Measurements from ENCODE around the gene HS6ST1. TPM values are rescaled to one million over a fixed set of nuclear protein-coding genes. Genes with fewer than 3 reads are reported as not detected.
"Not testable (repeated sequence)": the region's sequence is repeated elsewhere in the genome, so short reads cannot be mapped to it uniquely, and the experiment has no call there.

Gene HS6ST1
- polyA plus RNA-seq, 3 donors: 63.5 to 96.3 (median 92.1) TPM

DNA sequence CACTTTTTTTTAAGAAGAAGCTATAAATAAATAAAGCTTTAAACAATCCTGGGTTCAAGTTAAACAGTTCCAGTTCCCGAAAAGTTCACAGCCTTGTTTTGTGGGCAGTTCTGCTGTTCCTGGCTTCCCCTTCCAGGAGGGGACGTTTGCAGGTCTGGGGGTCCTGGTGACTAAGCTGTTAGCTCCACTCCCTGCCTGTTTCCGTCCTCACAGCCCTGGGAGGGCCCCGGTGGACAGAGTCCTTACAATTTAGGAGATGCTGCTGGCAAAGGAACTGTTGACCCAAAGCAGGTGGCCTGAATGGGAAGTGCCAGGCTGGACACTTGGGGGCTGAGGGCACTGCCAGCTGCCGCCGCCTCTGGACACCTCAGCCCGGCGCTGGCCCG lies 53.1 kb downstream of the HS6ST1 start:
- DNase-seq (ENCODE audit: extremely low read depth in 1 of 11, low read depth in 9 of 11, low spot score in 4 of 11): not testable (repeated sequence)

DNA sequence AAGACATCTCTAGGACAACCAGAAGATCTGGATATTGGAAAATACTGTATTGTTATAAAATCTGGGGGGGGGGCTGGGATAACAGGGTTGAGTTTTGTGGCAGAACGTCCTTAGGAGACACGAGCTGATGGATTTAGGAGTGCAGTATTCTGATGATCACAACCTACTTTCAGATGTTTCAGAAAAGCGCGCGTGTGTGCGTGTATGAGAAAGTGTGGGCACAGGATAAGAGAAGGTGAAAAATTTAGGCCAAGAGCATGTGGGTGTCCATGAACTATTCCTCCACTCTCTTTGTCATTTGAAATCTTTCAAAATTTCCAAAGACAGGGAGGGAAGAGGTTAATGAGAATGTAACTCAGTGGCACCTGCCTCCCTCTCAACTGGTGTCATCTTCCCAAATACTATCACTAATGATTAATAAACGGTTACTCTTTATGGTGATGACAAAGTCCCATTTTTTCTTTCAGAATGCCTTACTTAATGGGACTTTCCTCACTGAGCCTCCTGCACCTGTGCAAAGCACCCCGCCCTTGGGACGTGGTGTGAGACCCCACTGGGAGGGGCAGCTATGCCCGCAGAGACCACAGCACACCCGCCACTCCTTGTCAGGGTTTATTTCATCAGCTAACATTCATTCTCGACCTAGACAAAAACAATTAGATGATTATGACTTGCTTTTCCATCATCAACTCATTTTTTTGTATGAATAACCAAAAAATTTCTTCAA lies 53.6 kb downstream of the HS6ST1 start:
- DNase-seq (ENCODE audit: extremely low read depth in 1 of 11, low read depth in 9 of 11, low spot score in 4 of 11): no peak

DNA sequence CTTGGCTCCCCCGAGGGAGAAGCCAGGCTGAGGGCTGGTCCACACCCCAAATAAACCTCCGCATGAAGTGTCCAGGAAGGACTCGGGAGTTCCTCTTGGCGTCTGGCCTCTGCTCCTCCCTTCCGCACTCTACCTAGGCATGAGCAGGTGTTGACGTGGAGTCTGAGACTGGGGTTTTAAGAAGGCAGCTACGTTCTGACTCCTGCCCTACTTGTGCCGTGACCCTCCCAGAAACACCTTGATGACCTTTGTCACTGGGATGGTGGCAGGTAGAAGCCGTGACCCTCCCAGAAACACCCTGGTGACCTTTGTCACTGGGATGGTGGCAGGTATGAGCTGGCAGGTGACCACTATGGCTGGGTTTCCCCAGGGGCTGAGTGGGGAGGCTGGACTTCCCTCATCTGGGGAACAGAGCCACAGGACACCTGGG lies 54.8 kb downstream of the HS6ST1 start:
- DNase-seq (ENCODE audit: extremely low read depth in 1 of 11, low read depth in 9 of 11, low spot score in 4 of 11): no peak

DNA sequence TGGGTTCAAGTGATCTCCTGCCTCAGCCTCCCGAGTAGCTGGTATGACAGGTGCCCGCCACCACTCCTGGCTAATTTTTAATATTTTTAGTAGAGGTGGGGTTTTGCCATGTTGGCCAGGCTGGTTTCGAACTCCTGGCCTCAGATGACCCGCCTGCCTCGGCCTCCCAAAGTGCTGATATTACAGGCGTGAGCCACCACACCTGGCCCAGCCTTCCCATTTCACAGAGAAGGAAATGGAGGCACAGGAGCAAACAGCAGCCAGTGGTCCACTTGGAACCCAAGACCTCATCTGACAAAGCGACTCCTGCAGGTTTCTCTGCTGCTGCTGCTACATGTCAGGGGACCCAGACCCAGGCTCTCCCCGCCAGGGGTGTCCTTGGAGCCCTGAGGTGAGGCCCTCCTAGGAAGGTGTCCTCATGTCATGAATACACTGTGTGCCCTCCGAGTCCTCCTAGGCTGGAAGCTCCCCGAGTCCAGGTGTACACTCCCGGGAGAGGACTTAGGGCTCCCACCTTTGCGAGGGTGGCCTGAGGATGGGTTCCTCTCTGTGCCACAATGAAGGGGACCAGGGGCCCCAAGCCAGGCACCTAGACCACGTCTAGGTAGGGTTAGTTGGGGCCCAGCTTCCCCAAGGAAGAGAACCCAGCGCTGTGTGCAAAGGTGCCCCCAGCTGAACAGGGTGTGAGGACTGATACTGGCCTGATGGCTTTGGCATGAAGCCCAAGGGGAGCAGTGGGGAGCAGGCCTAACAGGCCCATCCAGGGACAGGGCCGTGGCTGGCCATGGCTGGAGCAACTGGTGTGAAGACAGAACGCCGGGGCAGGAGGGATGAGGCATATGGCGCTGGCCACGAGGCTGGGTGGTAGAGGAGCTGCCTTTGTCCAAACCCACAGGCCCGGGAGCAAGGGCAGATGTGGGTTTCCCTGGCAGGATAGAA lies 56.1 kb downstream of the HS6ST1 start:
- no peak for DNase-seq (ENCODE audit: extremely low read depth in 1 of 11, low read depth in 9 of 11, low spot score in 4 of 11)

DNA sequence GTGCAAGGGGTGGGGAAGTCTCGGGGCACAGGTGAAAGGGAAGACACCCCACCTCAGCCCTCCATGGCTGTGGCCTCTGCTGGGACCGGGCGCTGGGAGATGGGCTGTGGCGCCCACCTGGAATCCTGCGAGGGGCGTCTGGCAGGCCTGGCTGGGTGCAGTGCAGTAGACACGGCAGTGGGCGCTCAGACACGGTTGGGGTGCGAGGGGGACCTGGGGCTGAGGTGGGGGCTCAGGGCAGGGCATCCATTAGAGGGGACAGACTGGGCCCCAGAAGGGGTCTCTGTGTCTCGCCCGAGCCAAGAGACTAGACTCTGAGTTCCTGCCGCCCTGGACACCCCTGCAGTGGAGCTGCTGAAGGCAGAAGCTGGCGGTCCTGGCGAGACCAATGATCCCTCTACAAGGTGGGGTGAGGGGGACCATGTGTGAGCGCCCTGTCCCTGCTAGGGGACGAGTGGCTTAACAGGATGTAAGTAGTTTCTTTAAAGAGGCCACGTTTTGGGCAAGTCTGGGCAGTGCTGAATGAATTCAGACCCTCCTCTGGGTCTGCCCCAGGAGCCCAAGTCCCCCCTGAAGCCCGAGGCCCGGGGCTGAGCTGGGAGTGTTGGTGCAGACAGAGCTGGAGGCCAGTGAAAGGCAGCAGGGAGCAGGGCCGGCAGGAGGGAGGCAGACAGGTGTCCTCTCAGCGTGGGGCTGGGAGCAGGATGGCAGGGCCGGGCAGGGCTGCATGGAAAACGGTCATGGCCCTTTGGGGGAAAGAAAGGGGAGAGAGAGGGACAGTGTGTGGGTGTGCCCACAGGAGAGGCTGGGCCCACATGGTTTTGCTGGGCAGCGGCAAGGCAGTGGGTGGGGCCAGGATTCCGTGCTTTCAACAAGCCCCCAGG lies 57.2 kb downstream of the HS6ST1 start:
- DNase-seq (ENCODE audit: extremely low read depth in 1 of 11, low read depth in 9 of 11, low spot score in 4 of 11): no peak

DNA sequence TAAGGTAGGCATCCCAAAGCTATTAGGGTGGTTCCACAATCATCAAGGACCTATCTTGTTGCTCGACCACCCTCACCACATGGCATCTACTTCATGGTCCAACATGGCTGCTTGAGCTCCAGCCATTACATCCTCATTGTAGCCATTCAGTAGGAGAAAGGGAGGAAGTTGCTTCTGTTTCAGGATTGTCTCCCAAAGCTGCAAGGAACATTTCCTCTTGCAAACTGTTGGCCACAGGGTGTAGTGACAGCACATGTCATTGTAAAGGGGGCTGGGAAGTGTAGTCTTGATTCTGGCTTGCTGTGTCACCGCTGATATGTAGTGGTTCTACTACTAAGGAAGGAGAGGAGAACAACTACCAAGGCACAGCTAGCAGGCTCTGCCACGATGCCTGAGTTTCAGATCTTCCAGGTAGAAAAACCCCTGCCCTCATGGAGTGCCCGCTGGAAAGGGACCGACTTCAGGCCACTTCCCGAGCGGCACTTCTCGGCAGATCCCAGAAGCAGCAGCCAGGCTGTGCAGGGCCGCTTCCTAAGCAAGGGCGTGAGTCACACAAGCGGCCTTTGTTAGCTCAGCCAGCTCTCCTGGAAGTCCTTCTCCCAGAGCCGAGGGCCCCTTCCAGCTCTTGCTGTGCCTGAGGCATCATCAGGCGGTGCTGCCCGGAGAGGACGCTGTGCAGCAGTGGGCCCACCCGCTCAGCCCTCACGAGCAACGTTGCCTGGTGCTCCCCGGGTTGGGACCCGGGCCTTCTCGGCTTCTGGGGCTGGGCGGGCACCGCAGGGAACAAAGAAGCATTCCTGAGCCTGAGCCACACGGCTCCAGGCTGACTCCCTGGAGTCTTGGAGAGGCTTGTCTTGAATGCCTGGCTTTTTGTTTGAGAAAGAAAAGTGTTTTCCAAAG lies 58.2 kb downstream of the HS6ST1 start:
- no peak for DNase-seq (ENCODE audit: extremely low read depth in 1 of 11, low read depth in 9 of 11, low spot score in 4 of 11)

DNA sequence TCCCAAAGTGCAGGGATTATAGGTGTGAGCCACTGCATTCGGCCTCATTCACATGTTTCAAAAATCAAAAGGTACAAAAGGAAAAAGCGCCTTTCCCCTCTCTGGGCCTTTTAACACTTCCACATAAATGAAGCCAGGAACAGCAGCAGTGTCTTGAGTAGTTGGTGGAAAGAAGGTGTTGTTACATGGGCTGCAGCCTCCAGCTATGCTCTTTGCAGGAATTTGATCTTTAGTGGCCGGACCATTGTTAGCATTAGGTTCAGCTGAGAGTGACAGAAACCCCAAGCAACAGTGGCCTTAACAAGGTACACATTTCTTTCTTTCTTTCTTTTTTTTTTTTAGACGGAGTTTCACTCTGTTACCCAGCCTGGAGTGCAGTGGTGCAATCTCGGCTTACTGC lies 59.1 kb downstream of the HS6ST1 start:
- DNase-seq (ENCODE audit: extremely low read depth in 1 of 11, low read depth in 9 of 11, low spot score in 4 of 11): no peak

DNA sequence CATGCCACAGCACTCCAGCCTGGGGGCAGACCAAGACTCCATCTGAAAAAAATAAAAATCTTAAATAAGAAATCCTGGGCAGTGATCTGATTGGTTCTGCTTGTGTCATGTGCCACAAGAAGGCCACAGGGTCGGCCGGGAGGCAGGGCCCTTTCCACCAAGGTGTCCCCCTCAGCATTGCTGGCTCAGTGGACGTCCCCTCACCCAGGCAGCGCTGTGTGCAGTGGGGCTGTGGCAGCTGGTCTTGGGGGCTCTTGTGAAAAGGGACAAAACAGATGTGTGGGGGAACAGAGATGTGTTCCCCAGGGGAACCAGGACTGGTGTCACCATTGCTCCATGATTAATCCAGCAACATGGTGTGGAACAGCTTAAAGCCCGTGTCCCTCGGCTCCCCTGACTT lies 60.5 kb downstream of the HS6ST1 start:
- no peak for DNase-seq (ENCODE audit: extremely low read depth in 1 of 11, low read depth in 9 of 11, low spot score in 4 of 11)

DNA sequence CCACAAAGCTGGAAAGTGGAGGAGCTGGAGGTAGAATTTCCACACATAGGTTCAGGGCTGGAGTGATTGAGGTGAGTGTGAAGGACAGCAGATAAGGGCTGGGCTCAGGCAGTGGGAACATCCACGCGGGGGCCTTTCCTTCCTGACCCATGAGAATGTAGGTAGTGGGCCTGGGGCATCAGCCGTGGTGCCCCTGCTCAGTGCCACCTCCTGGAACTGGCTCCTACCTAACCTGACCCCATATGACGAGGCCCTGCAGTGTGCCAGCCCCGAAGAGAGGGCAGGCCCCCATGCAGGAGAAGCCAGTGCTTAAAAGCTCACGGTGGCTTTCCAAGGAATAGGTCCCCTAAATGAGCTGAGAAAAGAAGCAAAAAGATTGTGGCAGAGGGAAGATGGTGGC lies 66.2 kb downstream of the HS6ST1 start:
- DNase-seq (ENCODE audit: extremely low read depth in 1 of 11, low read depth in 9 of 11, low spot score in 4 of 11): no peak

DNA sequence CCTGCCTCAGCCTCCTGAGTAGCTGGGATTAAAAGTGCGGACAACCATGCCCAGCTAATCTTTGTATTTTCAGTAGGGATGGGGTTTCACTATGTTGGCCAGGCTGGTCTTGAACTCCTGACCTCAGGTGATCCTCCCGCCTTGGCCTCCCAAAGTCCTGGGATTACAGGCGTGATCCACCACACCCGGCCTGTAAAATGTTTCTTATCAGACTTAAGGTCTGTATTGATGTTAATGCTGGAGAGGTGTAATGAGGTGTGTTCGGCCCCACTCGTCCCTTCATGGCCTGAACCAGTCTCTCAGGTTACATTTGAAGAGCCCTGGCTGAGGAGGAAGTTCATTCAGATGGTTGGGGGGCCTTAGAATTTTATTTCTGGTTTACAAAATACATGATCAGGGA lies 66.6 kb downstream of the HS6ST1 start:
- DNase-seq (ENCODE audit: extremely low read depth in 1 of 11, low read depth in 9 of 11, low spot score in 4 of 11): not testable (repeated sequence)

DNA sequence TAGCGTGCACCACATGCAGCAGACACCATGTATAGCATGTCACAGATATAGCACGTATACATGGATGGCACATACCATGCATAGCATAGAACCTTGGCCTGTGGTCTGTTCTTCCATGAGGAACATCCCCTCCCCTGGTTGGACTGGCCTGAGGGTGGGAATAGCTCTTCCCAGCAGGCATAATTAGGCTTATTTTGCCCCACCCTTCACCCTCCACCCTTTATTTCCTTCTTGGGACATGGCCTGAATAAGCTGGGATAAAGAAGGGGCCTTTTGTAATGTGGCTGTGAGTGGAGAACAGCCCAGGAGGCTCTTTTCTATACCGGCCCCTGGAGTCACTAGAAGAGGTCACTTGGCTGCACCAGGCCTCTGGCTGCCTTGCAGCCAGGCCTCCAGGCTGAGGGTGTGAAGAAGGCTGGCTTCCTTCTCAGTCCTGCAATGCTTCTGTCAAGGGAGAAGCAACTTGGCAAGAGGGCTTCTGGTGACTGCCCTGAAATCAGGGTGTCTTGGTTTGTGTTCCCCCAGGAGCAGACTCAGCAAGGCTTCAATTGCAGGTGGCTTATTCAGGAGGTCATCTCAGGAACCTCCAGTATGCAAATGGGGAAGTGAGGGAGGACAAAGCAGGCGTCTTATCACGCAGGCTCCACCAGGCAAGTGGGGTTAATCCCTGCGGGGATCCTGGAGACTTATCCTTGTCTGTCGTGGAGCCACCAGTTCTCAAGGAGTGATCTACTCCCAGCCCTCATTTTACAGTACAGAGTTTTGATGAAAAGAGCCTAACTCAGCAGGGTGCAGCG lies 68.2 kb downstream of the HS6ST1 start:
- no peak for DNase-seq (ENCODE audit: extremely low read depth in 1 of 11, low read depth in 9 of 11, low spot score in 4 of 11)

DNA sequence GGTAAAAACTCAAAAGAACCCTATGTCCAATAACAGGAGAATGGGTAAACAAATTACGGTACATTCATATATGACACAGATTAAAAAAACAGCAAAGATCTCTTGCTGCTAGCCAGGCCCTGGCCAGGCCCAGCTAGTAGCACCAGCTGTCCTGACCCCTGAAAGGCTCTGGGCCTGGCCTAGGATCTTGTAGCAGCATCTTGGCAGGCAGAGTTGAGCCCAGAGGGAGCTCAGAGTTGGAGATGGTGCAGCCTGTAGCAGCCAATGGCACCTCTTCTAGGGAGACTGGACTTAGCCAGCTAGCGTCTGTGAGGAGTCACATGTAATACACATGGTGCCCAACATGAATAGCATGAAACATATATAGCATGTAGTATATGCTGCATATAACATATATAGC lies 69.1 kb downstream of the HS6ST1 start:
- DNase-seq (ENCODE audit: extremely low read depth in 1 of 11, low read depth in 9 of 11, low spot score in 4 of 11): no peak

DNA sequence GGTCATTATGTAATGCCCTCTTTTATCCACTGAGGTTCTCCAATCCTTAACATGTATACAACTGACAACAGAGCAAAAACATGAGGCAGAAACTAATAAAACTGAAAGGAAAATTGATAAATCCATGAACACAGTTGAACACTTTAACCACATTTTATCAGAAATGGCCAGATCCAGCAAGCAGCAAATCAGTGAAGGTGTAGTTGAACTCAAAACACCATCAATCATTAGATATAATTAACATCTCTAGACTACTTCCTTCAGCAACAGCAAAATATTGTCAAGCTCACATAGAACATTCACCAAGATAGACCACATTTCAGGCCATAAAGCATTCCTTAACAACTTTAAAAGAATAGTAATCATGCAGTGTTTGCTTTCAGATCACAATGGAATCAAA lies 72.9 kb downstream of the HS6ST1 start:
- no peak for DNase-seq (ENCODE audit: extremely low read depth in 1 of 11, low read depth in 9 of 11, low spot score in 4 of 11)

DNA sequence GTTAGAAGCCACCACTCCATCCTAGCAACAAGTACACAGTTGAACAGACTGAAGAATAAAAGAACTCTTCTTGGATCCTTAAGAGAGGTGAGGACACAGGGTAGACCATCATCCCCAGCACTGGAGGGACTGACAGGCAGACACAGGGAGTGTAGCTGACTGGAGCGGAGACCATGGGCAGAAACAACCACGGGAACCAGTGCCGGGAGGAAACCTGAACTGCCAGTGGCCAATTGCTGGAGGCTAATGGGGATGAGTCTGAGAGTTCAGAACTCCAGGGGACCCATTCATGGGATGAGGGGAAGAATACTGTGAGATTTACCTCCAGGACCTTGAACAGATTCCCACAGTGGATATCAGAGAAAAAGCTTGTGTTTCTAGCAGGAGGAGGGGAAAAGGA lies 76.8 kb downstream of the HS6ST1 start:
- no peak for DNase-seq (ENCODE audit: extremely low read depth in 1 of 11, low read depth in 9 of 11, low spot score in 4 of 11)

DNA sequence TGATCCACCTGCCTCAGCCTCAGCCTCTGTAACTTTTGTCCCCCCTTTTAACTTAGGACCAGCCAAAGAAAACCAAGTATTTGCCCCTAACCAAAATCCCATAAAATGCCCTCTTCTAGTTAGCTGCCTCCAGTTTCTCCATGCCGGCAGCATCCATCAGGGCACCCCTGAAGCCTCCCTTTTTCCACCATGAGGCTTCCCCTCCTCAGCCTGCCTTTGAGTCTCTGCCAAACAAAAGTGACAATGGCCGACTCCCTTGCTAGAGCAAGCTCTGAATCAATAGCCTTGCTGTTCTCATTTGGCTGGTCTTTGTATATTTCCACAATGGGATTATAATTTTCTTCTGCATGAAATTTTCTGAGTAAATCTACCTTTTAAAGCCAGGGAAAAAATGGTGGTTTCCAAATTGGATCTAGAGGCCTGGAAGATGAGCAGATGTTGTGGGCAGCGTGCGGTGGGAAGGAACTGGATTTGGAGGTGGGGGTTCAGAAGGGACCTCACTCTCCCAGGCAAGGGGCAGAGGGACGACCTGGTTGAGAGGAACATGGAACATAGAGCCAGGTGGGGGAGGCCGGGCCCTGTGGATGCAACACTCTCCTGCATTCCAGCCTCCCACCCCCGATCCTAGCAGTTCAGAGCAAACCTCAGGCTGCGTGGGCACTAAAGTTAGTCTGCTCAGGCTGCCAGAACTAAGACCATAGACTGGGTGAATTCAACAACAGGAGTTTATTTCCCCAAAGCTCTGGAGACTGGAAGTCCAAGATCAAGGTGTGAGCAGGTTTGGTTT lies 80.6 kb downstream of the HS6ST1 start:
- no peak for DNase-seq (ENCODE audit: extremely low read depth in 1 of 11, low read depth in 9 of 11, low spot score in 4 of 11)

DNA sequence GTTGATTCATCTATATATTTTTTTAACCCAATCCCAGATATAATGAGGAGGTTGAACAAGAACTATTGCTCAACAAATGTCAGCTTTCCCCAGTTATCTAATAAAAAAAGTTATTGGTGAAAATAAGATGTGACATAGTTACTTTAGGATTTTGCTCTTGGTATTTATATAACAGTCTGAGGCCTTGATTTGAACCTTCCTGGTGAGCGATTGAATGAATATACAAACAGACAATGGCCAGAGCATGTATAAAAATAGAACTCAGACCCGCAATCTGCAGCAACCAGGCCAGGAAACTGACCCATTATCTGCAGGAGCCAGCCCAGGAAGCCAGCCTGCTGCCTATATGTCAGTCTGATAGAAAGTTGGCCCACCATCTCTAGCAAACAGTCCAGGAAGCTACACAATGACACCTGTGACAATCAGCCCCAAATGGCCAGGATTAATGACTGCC lies 81.6 kb downstream of the HS6ST1 start:
- no peak for DNase-seq (ENCODE audit: extremely low read depth in 1 of 11, low read depth in 9 of 11, low spot score in 4 of 11)

DNA sequence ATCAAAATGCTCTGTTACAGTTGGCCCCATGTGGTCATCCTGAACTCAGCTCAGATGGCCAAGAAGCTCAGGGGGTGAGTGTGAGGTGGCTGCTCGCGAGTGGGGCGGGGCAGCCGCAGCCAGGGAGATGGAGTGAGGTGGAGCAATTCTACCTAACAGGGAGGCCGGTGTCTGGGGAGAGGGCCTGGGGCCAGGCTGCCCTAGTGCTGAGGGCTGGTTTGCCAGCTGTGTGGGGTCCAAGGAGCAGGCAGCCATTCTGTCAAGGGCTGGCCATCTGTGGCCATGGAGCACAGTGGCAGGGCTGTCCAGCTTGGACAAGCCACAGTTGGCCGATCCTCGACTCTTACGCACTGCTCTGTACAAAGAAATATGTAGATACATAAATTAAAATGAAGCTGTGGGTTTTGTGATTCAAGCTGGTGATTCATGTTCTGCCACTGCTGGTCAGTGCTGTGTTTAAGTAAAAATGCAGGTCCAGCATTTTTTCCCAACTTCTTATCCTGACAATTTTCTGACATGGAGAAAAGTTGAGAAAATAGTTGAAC lies 82.1 kb downstream of the HS6ST1 start:
- DNase-seq (ENCODE audit: extremely low read depth in 1 of 11, low read depth in 9 of 11, low spot score in 4 of 11): no peak
